ENCODE results near the gene TULP4.

The TULP4 gene

DNA sequence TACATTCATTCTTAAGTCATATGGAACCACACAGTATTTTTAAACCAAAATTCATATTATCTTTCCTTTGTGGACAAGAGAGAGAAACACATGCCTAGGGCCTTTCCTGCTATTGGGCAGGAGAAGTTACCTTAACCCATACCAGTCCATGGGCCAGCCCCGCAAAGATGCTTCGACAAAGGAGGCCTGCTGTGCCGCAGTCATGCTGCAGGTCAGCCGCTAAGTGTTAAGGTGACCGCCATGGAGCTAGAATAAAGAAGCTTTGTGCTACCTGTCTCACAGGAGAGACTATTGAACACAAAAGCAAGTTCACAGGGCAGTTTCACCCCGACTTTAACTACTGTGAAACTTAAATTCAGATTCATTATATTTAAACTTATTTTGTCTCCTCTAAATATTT, 185.4 kb downstream of the TULP4 start:
- Histone ChIP-seq H3K27ac (ENCODE audit: low read length) (no peak overlapping the region), H3K36me3 (ENCODE audit: control insufficient read depth, low read depth, low read length) (peaks cover 17% of the 10 kb centered on the region), H3K27me3 (ENCODE audit: control insufficient read depth, insufficient read depth, low read length) (no peaks in the 10 kb centered on the region), H3K9ac (ENCODE audit: low read length) (no peak overlapping the region), H3K4me1 (ENCODE audit: control insufficient read depth, low read depth, low read length) (no peaks in the 10 kb centered on the region), H3K4me3 (ENCODE audit: low read length) (no peak overlapping the region), H3K9me3 (ENCODE audit: control insufficient read depth, low read depth, low read length) (no peaks in the 10 kb centered on the region)

DNA sequence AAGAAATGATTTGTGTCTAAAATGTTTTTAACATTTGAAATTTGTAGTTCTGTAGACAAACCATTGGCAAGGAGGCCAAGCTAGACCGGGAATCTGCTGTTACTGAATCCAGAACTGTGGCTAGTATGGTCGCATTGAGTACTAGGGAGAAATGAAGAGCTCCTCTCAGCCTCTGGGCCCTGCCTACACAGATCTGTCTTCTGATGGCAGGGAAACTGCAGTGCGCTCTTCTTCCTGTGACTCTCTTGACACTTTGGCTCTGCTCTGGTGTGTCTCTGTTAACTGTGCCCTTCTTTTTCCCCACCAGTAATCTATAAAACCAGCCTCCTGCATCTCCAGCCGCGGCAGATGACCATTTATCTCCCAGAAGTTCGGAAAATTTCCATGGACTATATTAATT, 186.1 kb downstream of the TULP4 start:
- H3K4me1 ChIP-seq (ENCODE audit: control insufficient read depth, low read depth, low read length) = no peaks in the 10 kb centered on the region
- no peak overlapping the region for H3K27ac ChIP-seq (ENCODE audit: low read length)
- no peak overlapping the region for H3K4me3 ChIP-seq (ENCODE audit: low read length)
- peaks cover 17% of the 10 kb centered on the region for H3K36me3 ChIP-seq (ENCODE audit: control insufficient read depth, low read depth, low read length)
- no peaks in the 10 kb centered on the region for H3K27me3 ChIP-seq (ENCODE audit: control insufficient read depth, insufficient read depth, low read length)
- H3K9me3 ChIP-seq (ENCODE audit: control insufficient read depth, low read depth, low read length) = no peaks in the 10 kb centered on the region
- H3K9ac ChIP-seq (ENCODE audit: low read length) = no peak overlapping the region

DNA sequence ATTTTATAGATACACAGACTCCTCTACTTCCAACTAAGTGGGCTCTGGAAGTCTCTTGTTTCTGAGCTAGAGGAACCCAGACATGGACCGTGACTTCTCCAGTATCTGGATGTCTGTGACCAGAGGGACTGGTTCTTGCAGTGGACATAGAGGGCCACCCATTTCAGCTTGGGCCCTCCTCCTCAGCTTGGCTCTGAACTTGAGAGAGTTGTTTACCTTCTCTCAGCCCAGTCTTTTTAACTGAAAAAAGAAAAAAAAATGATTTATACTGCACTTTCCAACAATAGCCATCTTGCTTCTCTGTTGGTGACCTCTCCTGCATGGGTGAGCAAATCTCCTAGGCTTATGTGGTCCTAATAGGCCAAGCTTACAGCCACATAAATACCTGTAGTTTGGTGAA, 187.3 kb downstream of the TULP4 start:
- no peak overlapping the region for H3K27ac ChIP-seq (ENCODE audit: low read length)
- no peaks in the 10 kb centered on the region for H3K27me3 ChIP-seq (ENCODE audit: control insufficient read depth, insufficient read depth, low read length)
- no peak overlapping the region for H3K4me3 ChIP-seq (ENCODE audit: low read length)
- no peaks in the 10 kb centered on the region for H3K4me1 ChIP-seq (ENCODE audit: control insufficient read depth, low read depth, low read length)
- peaks cover 17% of the 10 kb centered on the region for H3K36me3 ChIP-seq (ENCODE audit: control insufficient read depth, low read depth, low read length)
- no peak overlapping the region for H3K9ac ChIP-seq (ENCODE audit: low read length)
- no peaks in the 10 kb centered on the region for H3K9me3 ChIP-seq (ENCODE audit: control insufficient read depth, low read depth, low read length)

DNA sequence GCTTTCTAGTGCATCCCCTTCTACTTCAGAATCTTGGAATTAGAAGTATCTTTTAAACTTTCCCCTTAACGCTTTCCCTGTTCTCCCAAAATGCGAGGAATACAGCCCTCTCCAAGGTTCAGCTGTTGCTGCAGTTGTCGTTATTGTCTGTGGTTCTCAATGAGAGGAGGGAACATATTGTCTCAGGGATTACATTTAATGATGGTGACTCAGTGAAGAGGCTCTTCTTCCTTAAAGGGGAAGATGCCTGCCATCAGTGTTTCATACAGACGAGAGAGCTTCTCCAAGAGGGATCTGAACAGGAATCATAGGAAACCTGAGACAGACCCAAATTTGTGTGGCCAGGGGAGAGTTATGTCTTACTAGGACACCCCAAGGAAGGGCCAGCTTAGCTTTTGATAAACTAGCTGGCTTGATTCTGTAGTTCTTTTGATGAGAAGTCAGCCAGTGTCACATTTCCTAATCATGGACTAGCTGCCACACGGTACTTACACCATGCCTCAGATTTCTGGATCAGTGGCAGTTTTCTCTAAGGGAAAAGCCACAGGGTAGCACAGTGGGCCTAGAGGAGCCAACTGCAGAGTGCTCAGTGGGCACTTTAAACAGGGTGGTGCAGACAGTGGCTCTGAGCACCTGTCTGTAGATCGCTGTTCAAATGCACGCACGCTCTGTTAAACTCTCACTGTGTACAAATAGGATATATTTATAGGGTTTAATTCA, 187.9 kb downstream of the TULP4 start:
- no peak overlapping the region for H3K27ac ChIP-seq (ENCODE audit: low read length)
- H3K9me3 ChIP-seq (ENCODE audit: control insufficient read depth, low read depth, low read length) = no peaks in the 10 kb centered on the region
- peaks cover 17% of the 10 kb centered on the region for H3K36me3 ChIP-seq (ENCODE audit: control insufficient read depth, low read depth, low read length)
- H3K9ac ChIP-seq (ENCODE audit: low read length) = no peak overlapping the region
- no peak overlapping the region for H3K4me3 ChIP-seq (ENCODE audit: low read length)
- no peaks in the 10 kb centered on the region for H3K27me3 ChIP-seq (ENCODE audit: control insufficient read depth, insufficient read depth, low read length)
- H3K4me1 ChIP-seq (ENCODE audit: control insufficient read depth, low read depth, low read length) = no peaks in the 10 kb centered on the region

DNA sequence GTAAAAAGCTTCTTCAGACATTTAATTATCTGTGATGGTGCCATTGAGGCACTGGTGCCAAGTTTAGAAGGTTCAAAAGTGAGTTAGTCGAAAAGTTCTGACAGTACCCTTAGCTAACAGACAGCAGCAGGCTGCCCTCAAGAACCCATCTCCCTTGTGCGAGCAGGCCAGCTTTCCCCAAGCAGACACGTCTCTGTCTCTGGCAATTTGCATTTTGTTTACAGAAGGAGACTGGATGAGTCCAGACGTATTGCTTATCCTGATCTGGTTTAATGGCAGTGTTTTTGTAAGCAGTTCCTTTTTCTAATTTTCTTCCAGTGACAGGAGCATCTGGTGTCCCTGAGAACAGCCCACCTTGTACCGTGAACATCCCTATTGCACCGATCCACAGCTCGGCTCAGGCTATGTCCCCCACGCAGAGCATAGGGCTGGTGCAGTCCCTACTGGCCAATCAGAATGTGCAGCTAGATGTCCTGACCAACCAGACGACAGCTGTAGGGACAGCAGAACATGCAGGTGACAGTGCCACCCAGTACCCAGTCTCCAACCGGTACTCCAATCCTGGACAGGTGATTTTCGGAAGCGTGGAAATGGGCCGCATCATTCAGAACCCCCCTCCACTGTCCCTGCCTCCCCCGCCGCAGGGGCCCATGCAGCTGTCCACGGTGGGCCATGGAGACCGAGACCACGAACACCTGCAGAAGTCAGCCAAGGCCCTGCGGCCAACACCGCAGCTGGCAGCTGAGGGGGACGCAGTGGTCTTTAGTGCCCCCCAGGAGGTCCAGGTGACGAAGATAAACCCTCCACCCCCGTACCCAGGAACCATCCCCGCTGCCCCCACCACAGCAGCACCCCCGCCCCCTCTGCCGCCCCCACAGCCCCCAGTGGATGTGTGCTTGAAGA, 189.3 kb downstream of the TULP4 start:
- H3K9me3 ChIP-seq (ENCODE audit: control insufficient read depth, low read depth, low read length) = no peaks in the 10 kb centered on the region
- H3K4me3 ChIP-seq (ENCODE audit: low read length) = no peak overlapping the region
- no peaks in the 10 kb centered on the region for H3K27me3 ChIP-seq (ENCODE audit: control insufficient read depth, insufficient read depth, low read length)
- no peak overlapping the region for H3K9ac ChIP-seq (ENCODE audit: low read length)
- H3K4me1 ChIP-seq (ENCODE audit: control insufficient read depth, low read depth, low read length) = no peaks in the 10 kb centered on the region
- H3K27ac ChIP-seq (ENCODE audit: low read length) = no peak overlapping the region
- H3K36me3 ChIP-seq (ENCODE audit: control insufficient read depth, low read depth, low read length) = peaks cover 17% of the 10 kb centered on the region

DNA sequence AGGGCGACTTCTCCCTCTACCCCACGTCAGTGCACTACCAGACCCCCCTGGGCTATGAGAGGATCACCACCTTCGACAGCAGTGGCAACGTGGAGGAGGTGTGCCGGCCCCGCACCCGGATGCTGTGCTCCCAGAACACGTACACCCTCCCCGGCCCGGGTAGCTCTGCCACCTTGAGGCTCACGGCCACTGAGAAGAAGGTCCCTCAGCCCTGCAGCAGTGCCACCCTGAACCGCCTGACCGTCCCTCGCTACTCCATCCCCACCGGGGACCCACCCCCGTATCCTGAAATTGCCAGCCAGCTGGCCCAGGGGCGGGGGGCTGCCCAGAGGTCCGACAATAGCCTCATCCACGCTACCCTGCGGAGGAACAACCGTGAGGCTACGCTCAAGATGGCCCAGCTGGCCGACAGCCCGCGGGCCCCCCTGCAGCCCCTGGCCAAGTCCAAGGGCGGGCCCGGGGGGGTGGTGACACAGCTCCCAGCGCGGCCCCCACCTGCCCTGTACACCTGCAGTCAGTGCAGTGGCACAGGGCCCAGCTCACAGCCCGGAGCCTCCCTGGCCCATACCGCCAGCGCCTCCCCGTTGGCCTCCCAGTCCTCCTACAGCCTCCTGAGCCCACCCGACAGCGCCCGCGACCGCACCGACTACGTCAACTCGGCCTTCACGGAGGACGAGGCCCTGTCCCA, 190.1 kb downstream of the TULP4 start:
- Histone ChIP-seq H3K9me3 (ENCODE audit: control insufficient read depth, low read depth, low read length) (no peaks in the 10 kb centered on the region), H3K27ac (ENCODE audit: low read length) (no peak overlapping the region), H3K9ac (ENCODE audit: low read length) (no peak overlapping the region), H3K4me3 (ENCODE audit: low read length) (no peak overlapping the region), H3K4me1 (ENCODE audit: control insufficient read depth, low read depth, low read length) (no peaks in the 10 kb centered on the region), H3K27me3 (ENCODE audit: control insufficient read depth, insufficient read depth, low read length) (no peaks in the 10 kb centered on the region), H3K36me3 (ENCODE audit: control insufficient read depth, low read depth, low read length) (peaks cover 20% of the 10 kb centered on the region)

DNA sequence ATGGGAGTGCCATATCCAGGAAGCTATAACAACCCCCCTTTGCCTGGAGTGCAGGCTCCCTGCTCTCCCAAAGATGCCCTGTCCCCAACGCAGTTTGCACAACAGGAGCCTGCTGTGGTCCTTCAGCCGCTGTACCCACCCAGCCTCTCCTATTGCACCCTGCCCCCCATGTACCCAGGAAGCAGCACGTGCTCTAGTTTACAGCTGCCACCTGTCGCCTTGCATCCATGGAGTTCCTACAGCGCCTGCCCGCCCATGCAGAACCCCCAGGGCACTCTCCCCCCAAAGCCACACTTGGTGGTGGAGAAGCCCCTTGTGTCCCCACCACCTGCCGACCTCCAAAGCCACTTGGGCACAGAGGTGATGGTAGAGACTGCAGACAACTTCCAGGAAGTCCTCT, 191.0 kb downstream of the TULP4 start:
- no peak overlapping the region for H3K9ac ChIP-seq (ENCODE audit: low read length)
- H3K27ac ChIP-seq (ENCODE audit: low read length) = no peak overlapping the region
- H3K4me3 ChIP-seq (ENCODE audit: low read length) = no peak overlapping the region
- H3K36me3 ChIP-seq (ENCODE audit: control insufficient read depth, low read depth, low read length) = peaks cover 23% of the 10 kb centered on the region
- no peaks in the 10 kb centered on the region for H3K9me3 ChIP-seq (ENCODE audit: control insufficient read depth, low read depth, low read length)
- H3K4me1 ChIP-seq (ENCODE audit: control insufficient read depth, low read depth, low read length) = no peaks in the 10 kb centered on the region
- H3K27me3 ChIP-seq (ENCODE audit: control insufficient read depth, insufficient read depth, low read length) = no peaks in the 10 kb centered on the region

DNA sequence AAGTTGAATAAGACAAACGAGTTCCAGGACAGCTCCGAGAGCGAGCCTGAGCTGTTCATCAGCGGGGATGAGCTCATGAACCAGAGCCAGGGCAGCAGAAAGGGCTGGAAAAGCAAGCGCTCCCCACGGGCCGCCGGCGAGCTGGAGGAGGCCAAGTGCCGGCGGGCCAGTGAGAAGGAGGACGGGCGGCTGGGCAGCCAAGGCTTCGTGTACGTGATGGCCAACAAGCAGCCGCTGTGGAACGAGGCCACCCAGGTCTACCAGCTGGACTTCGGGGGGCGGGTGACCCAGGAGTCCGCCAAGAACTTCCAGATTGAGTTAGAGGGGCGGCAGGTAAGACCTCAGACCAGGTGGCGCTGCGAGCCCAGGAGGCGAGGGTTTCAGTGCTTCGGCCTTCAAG, 191.6 kb downstream of the TULP4 start:
- Histone ChIP-seq H3K36me3 (ENCODE audit: control insufficient read depth, low read depth, low read length) (peaks cover 16% of the 10 kb centered on the region), H3K9ac (ENCODE audit: low read length) (no peak overlapping the region), H3K9me3 (ENCODE audit: control insufficient read depth, low read depth, low read length) (no peaks in the 10 kb centered on the region), H3K4me1 (ENCODE audit: control insufficient read depth, low read depth, low read length) (no peaks in the 10 kb centered on the region), H3K27me3 (ENCODE audit: control insufficient read depth, insufficient read depth, low read length) (no peaks in the 10 kb centered on the region), H3K27ac (ENCODE audit: low read length) (no peak overlapping the region), H3K4me3 (ENCODE audit: low read length) (no peak overlapping the region)

DNA sequence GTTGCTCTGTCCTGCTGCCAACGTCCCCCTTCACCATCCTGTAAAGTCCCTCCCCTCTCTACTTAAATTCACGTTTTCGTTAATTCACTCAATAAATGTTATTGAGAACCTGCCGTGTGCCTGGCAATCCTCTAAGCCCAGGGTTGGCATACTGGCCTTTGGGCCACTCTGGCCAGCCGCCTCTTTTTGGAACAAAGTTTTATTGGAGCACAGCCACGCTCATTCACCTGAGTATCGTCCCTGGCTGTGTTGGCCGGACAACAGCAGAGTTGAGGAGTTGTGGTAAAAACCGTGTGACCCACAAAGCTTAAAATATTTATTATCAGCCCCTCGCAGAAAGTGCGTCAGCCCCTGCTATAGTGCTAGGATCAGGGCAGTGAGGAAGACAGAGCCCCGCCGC, 192.9 kb downstream of the TULP4 start:
- Histone ChIP-seq H3K9ac (ENCODE audit: low read length) (no peak overlapping the region), H3K9me3 (ENCODE audit: control insufficient read depth, low read depth, low read length) (no peaks in the 10 kb centered on the region), H3K4me1 (ENCODE audit: control insufficient read depth, low read depth, low read length) (no peaks in the 10 kb centered on the region), H3K27me3 (ENCODE audit: control insufficient read depth, insufficient read depth, low read length) (no peaks in the 10 kb centered on the region), H3K4me3 (ENCODE audit: low read length) (no peak overlapping the region), H3K36me3 (ENCODE audit: control insufficient read depth, low read depth, low read length) (peaks cover 6% of the 10 kb centered on the region), H3K27ac (ENCODE audit: low read length) (no peak overlapping the region)

DNA sequence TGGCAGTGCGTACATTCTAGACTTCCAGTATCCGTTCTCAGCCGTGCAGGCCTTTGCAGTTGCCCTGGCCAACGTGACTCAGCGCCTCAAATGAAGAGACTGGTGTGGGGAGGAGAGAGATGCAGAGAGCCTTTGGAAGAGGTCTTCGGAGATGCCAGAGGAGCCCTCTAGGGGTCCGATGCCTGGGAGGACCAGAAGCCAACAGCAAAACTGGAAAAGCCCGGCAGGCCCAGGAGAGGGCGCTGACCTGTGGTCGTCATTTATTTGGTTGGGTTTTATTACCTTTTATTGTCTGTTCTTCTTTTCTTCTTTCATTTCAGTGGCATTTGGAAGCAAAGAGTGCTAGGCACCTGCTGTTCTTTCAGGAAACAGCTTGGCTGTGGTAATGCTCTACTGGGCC, 194.3 kb downstream of the TULP4 start:
- no peaks in the 10 kb centered on the region for H3K4me1 ChIP-seq (ENCODE audit: control insufficient read depth, low read depth, low read length)
- no peak overlapping the region for H3K9ac ChIP-seq (ENCODE audit: low read length)
- H3K9me3 ChIP-seq (ENCODE audit: control insufficient read depth, low read depth, low read length) = no peaks in the 10 kb centered on the region
- H3K27ac ChIP-seq (ENCODE audit: low read length) = no peak overlapping the region
- peaks cover 6% of the 10 kb centered on the region for H3K36me3 ChIP-seq (ENCODE audit: control insufficient read depth, low read depth, low read length)
- H3K27me3 ChIP-seq (ENCODE audit: control insufficient read depth, insufficient read depth, low read length) = no peaks in the 10 kb centered on the region
- H3K4me3 ChIP-seq (ENCODE audit: low read length) = no peak overlapping the region

DNA sequence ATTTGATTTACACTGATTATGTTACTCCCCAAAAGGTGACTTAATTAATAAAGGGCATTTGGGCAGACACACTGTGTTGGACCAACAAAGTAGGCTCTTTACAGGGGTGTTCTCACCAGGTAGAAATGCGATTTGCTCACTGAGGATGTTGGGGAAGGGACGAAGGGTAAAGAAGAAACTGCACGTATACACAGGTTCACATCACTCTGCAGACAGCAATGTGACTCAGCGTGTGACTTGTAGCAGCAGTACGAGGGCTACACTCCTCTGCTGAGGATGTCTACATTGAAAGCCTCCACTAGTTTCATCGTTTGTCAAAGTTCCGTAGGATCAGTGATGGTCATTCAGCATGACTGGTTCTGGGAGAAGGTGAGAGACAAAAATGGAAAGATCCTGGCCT, 194.9 kb downstream of the TULP4 start:
- Histone ChIP-seq H3K9me3 (ENCODE audit: control insufficient read depth, low read depth, low read length) (no peaks in the 10 kb centered on the region), H3K36me3 (ENCODE audit: control insufficient read depth, low read depth, low read length) (peaks cover 6% of the 10 kb centered on the region), H3K27me3 (ENCODE audit: control insufficient read depth, insufficient read depth, low read length) (no peaks in the 10 kb centered on the region), H3K4me3 (ENCODE audit: low read length) (no peak overlapping the region), H3K27ac (ENCODE audit: low read length) (no peak overlapping the region), H3K9ac (ENCODE audit: low read length) (no peak overlapping the region), H3K4me1 (ENCODE audit: control insufficient read depth, low read depth, low read length) (no peaks in the 10 kb centered on the region)

Data from iPS-18a (cell line).